ENCODE measurements around the gene EPHA3. TPM values are rescaled to one million over a fixed set of nuclear protein-coding genes. Genes with fewer than 3 reads are reported as not detected.

Gene EPHA3
- total RNA-seq, 1 donor from 2014 or later = 0.04 TPM

GRCh38 chr3:89217148-89217685 is 109.8 kb downstream of the EPHA3 start:
- Histone ChIP-seq H3K4me3 (ENCODE audit: low read depth, low read length) (no peak overlapping the region), H3K27me3 (ENCODE audit: control insufficient read depth, insufficient read depth, low read length) (no peaks in the 10 kb centered on the region), H3K36me3 (ENCODE audit: control insufficient read depth, insufficient read depth, low read length) (no peaks in the 10 kb centered on the region)
- DNase-seq (ENCODE audit: low read depth) = no peak
- no peak for TF ChIP-seq CTCF (IDR thresholded peaks at IDR 0.05; ENCODE audit: insufficient read depth, low read length, poor library complexity, severe bottlenecking)

DNA sequence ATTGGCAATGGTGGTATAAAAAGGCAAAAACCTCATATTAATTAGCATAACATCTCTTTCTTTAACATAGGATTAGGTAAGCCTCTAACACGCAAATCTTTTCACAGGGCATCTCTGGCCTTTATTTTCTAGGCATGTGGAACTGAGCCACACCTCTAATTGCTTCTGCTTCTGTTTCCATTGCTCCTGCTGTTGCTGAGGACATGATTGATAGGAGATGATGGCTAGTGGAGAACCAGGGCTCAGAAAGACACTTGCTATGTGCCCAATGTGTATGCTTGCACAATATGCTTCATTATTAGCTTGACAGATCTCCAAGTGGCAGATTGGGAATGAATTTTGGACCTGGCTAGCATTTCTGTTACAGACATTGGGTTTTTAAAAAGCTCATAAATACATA is 114.5 kb downstream of the EPHA3 start:
- no peak for DNase-seq (ENCODE audit: low read depth)
- Histone ChIP-seq H3K36me3 (ENCODE audit: control insufficient read depth, insufficient read depth, low read length) (no peaks in the 10 kb centered on the region), H3K27me3 (ENCODE audit: control insufficient read depth, insufficient read depth, low read length) (no peaks in the 10 kb centered on the region), H3K4me3 (ENCODE audit: low read depth, low read length) (no peak overlapping the region)
- no peak for TF ChIP-seq CTCF (IDR thresholded peaks at IDR 0.05; ENCODE audit: insufficient read depth, low read length, poor library complexity, severe bottlenecking)

DNA sequence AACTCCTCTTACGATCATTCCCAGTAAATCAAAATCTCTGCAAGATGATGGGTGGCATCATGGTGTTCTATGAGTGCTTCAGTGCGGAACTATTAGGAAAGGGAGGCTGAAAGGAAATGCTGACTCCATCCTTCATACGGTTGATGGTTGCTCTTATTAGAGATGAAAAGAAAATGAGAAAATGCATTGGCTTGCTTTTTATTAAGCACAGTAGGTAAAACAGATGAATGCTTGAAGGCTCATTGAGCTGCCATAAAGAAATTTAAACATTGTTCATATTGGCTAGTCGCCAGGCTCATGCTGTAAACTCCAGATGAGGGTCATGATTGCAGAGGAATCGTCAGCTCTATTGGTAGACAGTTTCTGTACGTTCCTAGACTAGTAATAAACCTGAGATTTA is 115.8 kb downstream of the EPHA3 start:
- no peaks in the 10 kb centered on the region for H3K27me3 ChIP-seq (ENCODE audit: control insufficient read depth, insufficient read depth, low read length)
- no peak overlapping the region for H3K4me3 ChIP-seq (ENCODE audit: low read depth, low read length)
- no peaks in the 10 kb centered on the region for H3K36me3 ChIP-seq (ENCODE audit: control insufficient read depth, insufficient read depth, low read length)
- no peak for TF ChIP-seq CTCF (IDR thresholded peaks at IDR 0.05; ENCODE audit: insufficient read depth, low read length, poor library complexity, severe bottlenecking)
- no peak for DNase-seq (ENCODE audit: low read depth)

DNA sequence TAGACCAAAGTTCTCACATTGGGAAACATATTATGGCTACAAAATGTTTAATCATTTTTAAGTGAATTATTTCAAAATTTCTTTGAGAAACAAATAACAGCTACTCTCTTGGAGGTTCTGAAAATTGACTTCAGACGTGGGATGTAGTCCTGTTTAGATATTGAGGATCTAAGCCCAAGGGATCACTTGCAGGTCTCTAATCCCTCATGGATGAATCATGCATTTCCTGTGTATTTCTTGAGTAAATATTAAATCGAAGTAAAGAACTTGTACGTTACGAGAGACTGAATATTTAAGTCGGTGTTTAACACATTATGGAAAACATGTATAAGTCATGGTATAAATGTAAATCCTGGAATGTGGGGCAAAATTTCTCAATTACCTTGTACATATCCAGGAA is 119.8 kb downstream of the EPHA3 start:
- no peak for DNase-seq (ENCODE audit: low read depth)
- H3K4me3 ChIP-seq (ENCODE audit: low read depth, low read length) = no peak overlapping the region
- H3K36me3 ChIP-seq (ENCODE audit: control insufficient read depth, insufficient read depth, low read length) = no peaks in the 10 kb centered on the region
- no peak for TF ChIP-seq CTCF (IDR thresholded peaks at IDR 0.05; ENCODE audit: insufficient read depth, low read length, poor library complexity, severe bottlenecking)
- H3K27me3 ChIP-seq (ENCODE audit: control insufficient read depth, insufficient read depth, low read length) = no peaks in the 10 kb centered on the region

DNA sequence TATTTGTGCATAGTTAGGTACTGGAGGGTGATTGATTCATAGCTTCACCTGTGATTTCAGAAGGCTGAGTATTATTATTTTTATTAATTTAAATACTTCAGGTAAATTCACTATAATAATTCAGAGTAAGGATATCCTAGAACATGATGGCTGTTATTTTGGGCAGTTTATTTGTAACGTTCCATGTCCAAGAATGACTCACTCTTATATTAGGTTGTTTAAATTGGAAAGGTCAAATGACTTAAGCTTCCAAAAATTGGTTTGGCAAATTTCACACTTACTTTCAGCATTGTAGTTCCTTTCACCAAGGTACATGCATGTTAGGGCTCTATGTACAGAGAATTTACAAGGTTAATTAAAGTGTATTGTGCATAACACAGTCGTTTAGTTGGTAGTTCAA is 120.2 kb downstream of the EPHA3 start:
- TF ChIP-seq CTCF (IDR thresholded peaks at IDR 0.05; ENCODE audit: insufficient read depth, low read length, poor library complexity, severe bottlenecking) = no peak
- DNase-seq (ENCODE audit: low read depth) = no peak
- H3K27me3 ChIP-seq (ENCODE audit: control insufficient read depth, insufficient read depth, low read length) = no peaks in the 10 kb centered on the region
- H3K36me3 ChIP-seq (ENCODE audit: control insufficient read depth, insufficient read depth, low read length) = no peaks in the 10 kb centered on the region
- H3K4me3 ChIP-seq (ENCODE audit: low read depth, low read length) = no peak overlapping the region

- H3K27me3 ChIP-seq (ENCODE audit: control insufficient read depth, insufficient read depth, low read length) = no peaks in the 10 kb centered on the region
- DNase-seq (ENCODE audit: low read depth) = no peak
- no peak for TF ChIP-seq CTCF (IDR thresholded peaks at IDR 0.05; ENCODE audit: insufficient read depth, low read length, poor library complexity, severe bottlenecking)
- H3K4me3 ChIP-seq (ENCODE audit: low read depth, low read length) = no peak overlapping the region
- H3K36me3 ChIP-seq (ENCODE audit: control insufficient read depth, insufficient read depth, low read length) = no peaks in the 10 kb centered on the region
Measured at GRCh38 chr3:89232155-89232554, 124.7 kb downstream of the EPHA3 start.
